Caco-2 (cell line): ENCODE results near the gene TSPO2. TPM values are rescaled to one million over a fixed set of nuclear protein-coding genes. Genes with fewer than 3 reads are reported as not detected.

Experiments used
- BruUV-seq: library from RNA; stranded (reverse); fragments of 400-500 nt; replicated peaks from 2 replicates; lab custom pipeline; 2021; lab: Mats Ljungman, UMichigan
- CTCF ChIA-PET: fragments of 300-600 bp; sonication (Branson Sonifier 250); formaldehyde crosslinking; loops from one replicate; lab custom pipeline; 2022; ENCODE audit warnings: antibody characterized with exemption; lab: Charles Lee
- POLR2A ChIA-PET: fragments of 300-600 bp; sonication (Branson Sonifier 250); formaldehyde crosslinking; loops from one replicate; lab custom pipeline; 2022; ENCODE audit warnings: antibody characterized with exemption; lab: Charles Lee
- DNase-seq, 2 experiments: peaks; one replicate each; pipeline versions ENCODE4 v3.0.0 to v3.0.0-alpha.2; 2020 to 2022
- H3K27me3 ChIP-seq: replicated peaks from 2 replicates; pipeline ENCODE4 v1.6.0; 2011; ENCODE audit warnings: low read length; ENCODE audit not compliant: control insufficient read depth, insufficient read depth
- H3K36me3 ChIP-seq: 2 replicates; pipeline ENCODE4 v1.5.1; 2011; ENCODE audit warnings: low read length; ENCODE audit not compliant: control insufficient read depth, insufficient read depth
- H3K4me1 ChIP-seq: fragments of 250-450 bp; sonication (Bioruptor Pico); 2 replicates; pipeline ENCODE4 v1.5.1; 2020; ENCODE audit warnings: mild to moderate bottlenecking
- H3K4me3 ChIP-seq: 2 replicates; pipeline ENCODE4 v1.5.1; 2011; ENCODE audit warnings: low read depth, mild to moderate bottlenecking, control low read depth, low read length
- H3K9me3 ChIP-seq: fragments of 250-450 bp; sonication (Bioruptor Pico); 2 replicates; pipeline ENCODE4 v1.5.1; 2020; ENCODE audit warnings: mild to moderate bottlenecking, moderate library complexity
- H3K27ac Mint-ChIP-seq: one replicate; pipeline ENCODE4 v1.8.0; 2022; ENCODE audit warnings: mixed read lengths; ENCODE audit not compliant: unreplicated experiment
- H3K27me3 Mint-ChIP-seq: one replicate; pipeline ENCODE4 v1.8.0; 2022; ENCODE audit warnings: mixed read lengths; ENCODE audit not compliant: insufficient read depth, unreplicated experiment
- H3K36me3 Mint-ChIP-seq: one replicate; pipeline ENCODE4 v1.8.0; 2022; ENCODE audit warnings: mild to moderate bottlenecking, mixed read lengths; ENCODE audit not compliant: insufficient read depth, unreplicated experiment
- H3K4me1 Mint-ChIP-seq: one replicate; pipeline ENCODE4 v1.8.0; 2022; ENCODE audit warnings: low read depth, mixed read lengths; ENCODE audit not compliant: unreplicated experiment
- H3K4me3 Mint-ChIP-seq: one replicate; pipeline ENCODE4 v1.8.0; 2022; ENCODE audit warnings: mild to moderate bottlenecking, moderate library complexity, mixed read lengths; ENCODE audit not compliant: unreplicated experiment
- H3K9me3 Mint-ChIP-seq: one replicate; pipeline ENCODE4 v1.8.0; 2022; ENCODE audit warnings: mixed read lengths; ENCODE audit not compliant: unreplicated experiment
- intact Hi-C: fragments of 100-400 bp; cut with micrococcal nuclease; formaldehyde crosslinking; loops from one replicate; pipeline ENCODE4 v1.10.0; 2022; ENCODE audit not compliant: unreplicated experiment
- total RNA-seq: library from RNA; stranded (reverse); gene quantifications from 2 replicates; pipeline ENCODE4 v1.2.3, GENCODE V29; 2022
- TF ChIP-seq, protein P1 (sequence below), 2 experiments: fragments of 200-600 bp in 1 of 2; IDR thresholded peaks; 1 replicate in 1 of 2; 2 replicates in 1 of 2; pipeline versions ENCODE4 v1.5.1 to v1.8.0; 2011 to 2022; ENCODE audit warnings: antibody characterized with exemption in 1 of 2, control low read depth in 1 of 2, inconsistent platforms in 1 of 2, low read depth in 1 of 2, low read length in 1 of 2, mild to moderate bottlenecking in 1 of 2, moderate library complexity in 1 of 2; ENCODE audit not compliant: insufficient read depth in 1 of 2, severe bottlenecking in 1 of 2, unreplicated experiment in 1 of 2

Gene TSPO2
- total RNA-seq, 1 experiment from 2014 or later = 0.61 TPM

DNA sequence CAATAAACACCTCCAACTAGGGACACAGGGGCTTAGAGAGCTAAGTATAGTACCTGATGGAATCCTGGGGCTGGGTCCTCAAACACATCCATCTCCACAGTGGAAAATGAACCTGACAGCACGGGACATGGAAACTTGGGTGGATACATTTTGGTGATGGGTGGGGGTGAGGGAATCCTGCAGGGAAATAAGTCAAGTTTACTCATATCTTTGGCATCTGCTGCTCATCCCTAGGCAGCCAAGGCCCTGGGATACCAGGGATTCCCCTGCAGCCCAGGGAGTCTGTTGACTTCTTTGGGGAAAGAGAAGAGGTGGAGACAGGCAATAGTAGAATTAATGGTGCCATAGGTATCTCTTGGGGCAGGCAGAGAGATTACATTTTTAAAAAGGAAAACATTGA, 17.3 kb downstream of the TSPO2 start:
- Mint-ChIP-seq H3K36me3 (peaks cover 24% of the 10 kb centered on the region), H3K27ac (peak overlapping the region; percentile 65), H3K4me1 (peaks cover 84% of the 10 kb centered on the region), H3K4me3 (no peak overlapping the region), H3K9me3 (peaks cover 9% of the 10 kb centered on the region), H3K27me3 (no peaks in the 10 kb centered on the region)
- H3K9me3 ChIP-seq = no peaks in the 10 kb centered on the region
- TF ChIP-seq, protein P1, sequence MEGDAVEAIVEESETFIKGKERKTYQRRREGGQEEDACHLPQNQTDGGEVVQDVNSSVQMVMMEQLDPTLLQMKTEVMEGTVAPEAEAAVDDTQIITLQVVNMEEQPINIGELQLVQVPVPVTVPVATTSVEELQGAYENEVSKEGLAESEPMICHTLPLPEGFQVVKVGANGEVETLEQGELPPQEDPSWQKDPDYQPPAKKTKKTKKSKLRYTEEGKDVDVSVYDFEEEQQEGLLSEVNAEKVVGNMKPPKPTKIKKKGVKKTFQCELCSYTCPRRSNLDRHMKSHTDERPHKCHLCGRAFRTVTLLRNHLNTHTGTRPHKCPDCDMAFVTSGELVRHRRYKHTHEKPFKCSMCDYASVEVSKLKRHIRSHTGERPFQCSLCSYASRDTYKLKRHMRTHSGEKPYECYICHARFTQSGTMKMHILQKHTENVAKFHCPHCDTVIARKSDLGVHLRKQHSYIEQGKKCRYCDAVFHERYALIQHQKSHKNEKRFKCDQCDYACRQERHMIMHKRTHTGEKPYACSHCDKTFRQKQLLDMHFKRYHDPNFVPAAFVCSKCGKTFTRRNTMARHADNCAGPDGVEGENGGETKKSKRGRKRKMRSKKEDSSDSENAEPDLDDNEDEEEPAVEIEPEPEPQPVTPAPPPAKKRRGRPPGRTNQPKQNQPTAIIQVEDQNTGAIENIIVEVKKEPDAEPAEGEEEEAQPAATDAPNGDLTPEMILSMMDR (IDR thresholded peaks at IDR 0.05; ENCODE audit: insufficient read depth in 1 of 2, low read depth in 1 of 2, low read length in 1 of 2, severe bottlenecking in 1 of 2, unreplicated experiment in 1 of 2) = no peak
- no peaks in the 10 kb centered on the region for H3K27me3 ChIP-seq
- ChIA-PET CTCF (interaction anchor here (0.9 kb wide), 2 partner anchors 13 kb away, joined by 3 to 4 read pairs; partner anchors contain the start of genes NFYA and OARD1), POLR2A (no interaction called here)
- peaks cover 95% of the 10 kb centered on the region for H3K4me1 ChIP-seq
- no TSS peak for BruUV-seq
- H3K4me3 ChIP-seq = no peak overlapping the region
- H3K36me3 ChIP-seq = no peaks in the 10 kb centered on the region; the same call in 1 of the 2 replicates
- intact Hi-C loops = no loop called here
- DNase-seq = no peak

DNA sequence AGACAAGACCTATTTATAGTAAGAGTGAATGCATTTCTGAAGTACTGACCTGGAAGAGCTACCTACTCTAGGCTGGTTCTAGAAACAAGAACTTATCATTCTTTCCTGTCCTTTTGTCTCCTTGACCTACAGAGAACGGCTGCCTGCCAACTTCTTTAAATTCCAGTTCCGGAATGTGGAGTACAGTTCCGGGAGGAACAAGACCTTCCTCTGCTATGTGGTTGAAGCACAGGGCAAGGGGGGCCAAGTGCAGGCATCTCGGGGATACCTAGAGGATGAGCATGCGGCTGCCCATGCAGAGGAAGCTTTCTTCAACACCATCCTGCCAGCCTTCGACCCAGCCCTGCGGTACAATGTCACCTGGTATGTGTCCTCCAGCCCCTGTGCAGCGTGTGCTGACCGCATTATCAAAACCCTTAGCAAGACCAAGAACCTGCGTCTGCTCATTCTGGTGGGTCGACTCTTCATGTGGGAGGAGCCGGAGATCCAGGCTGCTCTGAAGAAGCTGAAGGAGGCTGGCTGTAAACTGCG, 19.0 kb downstream of the TSPO2 start:
- Histone ChIP-seq H3K27me3 (no peaks in the 10 kb centered on the region), H3K4me1 (peaks cover 92% of the 10 kb centered on the region), H3K36me3 (no peaks in the 10 kb centered on the region; the same call in 1 of the 2 replicates), H3K4me3 (no peak overlapping the region), H3K9me3 (no peaks in the 10 kb centered on the region)
- no peak overlapping the region for H3K4me3 Mint-ChIP-seq
- no TSS peak for BruUV-seq
- peaks cover 86% of the 10 kb centered on the region for H3K4me1 Mint-ChIP-seq
- H3K9me3 Mint-ChIP-seq = peaks cover 9% of the 10 kb centered on the region
- TF ChIP-seq, protein P1 (IDR thresholded peaks at IDR 0.05; ENCODE audit: insufficient read depth in 1 of 2, low read depth in 1 of 2, low read length in 1 of 2, severe bottlenecking in 1 of 2, unreplicated experiment in 1 of 2) = no peak
- intact Hi-C loops = loop anchor here (10.0 kb wide), 1 partner anchor 346 kb away; no protein-coding TSS in a partner anchor
- ChIA-PET POLR2A (interaction anchor here (0.7 kb wide), 1 partner anchor 370 kb away, joined by 9 read pairs; no protein-coding TSS in a partner anchor), CTCF (no interaction called here)
- H3K27ac Mint-ChIP-seq = peak overlapping the region; percentile 32
- no peak for DNase-seq
- peaks cover 30% of the 10 kb centered on the region for H3K36me3 Mint-ChIP-seq
- no peaks in the 10 kb centered on the region for H3K27me3 Mint-ChIP-seq

DNA sequence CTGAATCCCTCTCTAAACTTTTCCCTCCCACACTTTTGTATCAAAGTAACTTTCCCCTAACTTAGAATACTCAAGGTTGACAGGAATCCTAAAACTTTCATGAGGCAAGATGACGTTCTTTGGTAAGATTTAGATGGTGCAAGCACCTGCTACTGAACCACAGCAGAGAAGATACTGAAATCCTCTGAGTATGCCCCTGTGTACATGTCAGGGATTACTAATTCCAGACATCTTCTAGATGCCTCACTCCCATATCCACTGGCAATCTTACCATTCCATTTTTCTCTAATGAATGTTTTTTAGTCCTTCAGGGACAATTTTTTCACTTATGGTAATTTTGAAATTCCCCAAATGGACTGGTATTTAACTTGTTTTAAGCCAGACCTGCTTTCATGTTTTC, 19.8 kb downstream of the TSPO2 start:
- H3K27me3 ChIP-seq = no peaks in the 10 kb centered on the region
- H3K4me3 ChIP-seq = no peak overlapping the region
- peaks cover 88% of the 10 kb centered on the region for H3K4me1 Mint-ChIP-seq
- H3K9me3 ChIP-seq = no peaks in the 10 kb centered on the region
- no peaks in the 10 kb centered on the region; the same call in 1 of the 2 replicates for H3K36me3 ChIP-seq
- no peak for DNase-seq
- peaks cover 9% of the 10 kb centered on the region for H3K9me3 Mint-ChIP-seq
- CTCF ChIA-PET = no interaction called here
- TF ChIP-seq, protein P1 (IDR thresholded peaks at IDR 0.05; ENCODE audit: insufficient read depth in 1 of 2, low read depth in 1 of 2, low read length in 1 of 2, severe bottlenecking in 1 of 2, unreplicated experiment in 1 of 2) = no peak
- H3K27me3 Mint-ChIP-seq = no peaks in the 10 kb centered on the region
- peak overlapping the region; percentile 11 for H3K4me3 Mint-ChIP-seq
- intact Hi-C loops = loop anchor here (10.0 kb wide), 1 partner anchor 347 kb away; no protein-coding TSS in a partner anchor
- peaks cover 36% of the 10 kb centered on the region for H3K36me3 Mint-ChIP-seq
- no TSS peak for BruUV-seq
- peaks cover 92% of the 10 kb centered on the region for H3K4me1 ChIP-seq
- POLR2A ChIA-PET = no interaction called here
- H3K27ac Mint-ChIP-seq = no peak overlapping the region
